Activated naive CD4-positive, alpha-beta T cell treated with Interleukin-2 at 50 U/mL for 16 hours (primary cell): ENCODE measurements around the gene SAMM50.

ENCODE experiments used
- DNase-seq: peaks from one replicate; pipeline ENCODE4 v3.0.0-alpha.2; 2020

The SAMM50 gene

GRCh38 chr22:44032126-44032730 is 77.0 kb downstream of the SAMM50 start:
- no peak for DNase-seq

- DNase-seq: no peak
Observed at GRCh38 chr22:44033287-44033686, 78.0 kb downstream of the SAMM50 start.

DNA sequence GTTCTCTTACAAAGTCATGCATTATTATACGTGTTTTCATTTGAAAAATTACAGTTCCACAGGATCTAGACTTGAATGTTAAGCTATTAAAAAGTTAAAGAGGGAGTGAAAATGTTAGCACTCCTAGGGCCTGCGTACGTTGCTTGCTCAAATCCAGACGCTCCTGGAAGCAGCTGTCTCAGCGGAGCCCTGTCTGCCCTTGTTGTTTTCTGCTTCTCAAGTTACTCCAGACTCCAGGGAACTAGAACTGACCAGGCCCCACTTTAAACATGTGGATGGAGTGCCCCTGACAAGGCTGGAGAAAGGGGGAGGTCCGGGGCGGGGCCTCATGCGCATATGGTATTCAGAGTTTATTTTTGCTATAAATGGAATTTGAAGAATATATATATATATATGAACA is 78.5 kb downstream of the SAMM50 start:
- DNase-seq: no peak

DNA sequence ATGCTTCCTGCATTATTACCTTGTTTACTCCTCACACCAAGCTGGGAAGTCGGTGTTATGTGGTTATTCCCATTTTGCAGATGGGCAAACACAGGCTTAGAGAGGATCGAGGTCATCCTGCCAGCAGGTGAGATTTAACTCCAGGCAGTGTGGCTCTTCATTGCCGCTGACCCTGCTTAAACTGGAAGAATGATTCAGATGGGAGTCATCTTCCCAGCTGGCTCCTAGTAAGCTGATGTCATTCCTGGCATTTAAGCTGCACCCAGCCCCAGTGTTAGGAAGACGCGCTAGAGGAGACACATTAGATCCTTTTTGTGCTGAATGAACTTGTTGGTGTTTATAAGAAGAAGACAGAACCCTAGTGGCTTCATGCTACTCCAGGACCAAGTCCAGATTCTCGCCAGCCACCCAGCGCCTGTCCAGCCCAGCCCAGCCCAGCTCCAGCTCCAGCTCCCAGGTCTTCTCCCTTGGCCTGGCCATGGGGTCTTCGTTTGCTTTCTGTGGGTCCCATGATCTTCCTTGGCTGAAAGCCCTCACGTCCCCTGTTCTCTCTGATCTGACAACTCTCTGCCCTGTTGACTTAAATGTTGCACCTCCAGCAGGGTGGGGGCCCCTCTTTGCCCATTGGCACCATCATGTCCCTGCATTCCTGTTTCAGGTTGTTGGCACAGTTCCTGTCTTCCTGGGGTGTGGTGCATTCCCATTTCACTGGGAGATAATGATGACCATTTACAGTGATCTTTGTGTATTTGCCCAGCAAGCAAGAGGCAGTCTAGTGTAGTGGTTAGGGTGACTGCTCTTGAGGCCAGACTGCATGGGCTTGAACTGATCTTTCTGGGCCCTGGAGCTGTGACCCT is 82.5 kb downstream of the SAMM50 start:
- no peak for DNase-seq

DNA sequence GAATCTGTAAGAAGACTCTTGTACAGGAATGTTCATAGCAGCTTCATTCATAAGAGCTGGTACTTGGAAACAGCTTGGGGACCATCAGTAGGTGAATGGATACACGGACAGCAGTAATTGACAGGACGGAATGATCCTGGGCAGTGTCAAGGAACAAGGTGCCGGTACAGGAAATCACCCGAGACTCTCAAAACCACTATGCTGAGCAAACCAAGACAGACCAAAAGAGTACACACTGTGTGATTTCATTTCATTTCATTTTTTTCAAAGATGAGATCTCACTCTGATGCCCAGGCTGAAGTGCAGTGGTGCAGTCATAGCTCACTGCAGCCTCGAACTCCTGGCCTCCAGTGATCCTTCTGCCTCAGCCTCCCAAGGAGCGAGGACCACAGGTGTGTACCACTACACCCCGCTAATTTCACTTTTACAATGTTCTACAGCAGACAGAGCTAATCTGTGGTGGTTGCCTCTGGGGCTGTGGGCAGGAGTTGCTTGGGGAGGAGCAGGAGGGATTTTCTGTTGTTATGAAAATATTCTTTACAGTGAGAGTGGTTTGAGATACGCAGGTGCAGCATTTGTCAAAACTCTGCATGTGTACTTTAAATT is 84.4 kb downstream of the SAMM50 start:
- DNase-seq: no peak

- no peak for DNase-seq
Observed at GRCh38 chr22:44042249-44043218, 87.3 kb downstream of the SAMM50 start.

- no peak for DNase-seq
Observed at GRCh38 chr22:44045145-44045544, 89.9 kb downstream of the SAMM50 start.
